BE2C (cell line): ENCODE data around the gene CPE.

Source experiments
- DNase-seq: peaks from one replicate; pipeline ENCODE4 v3.0.0-alpha.2; 2020
- H3K27me3 ChIP-seq: fragments of 250-450 bp; sonication (Bioruptor Pico); 2 replicates; pipeline ENCODE4 v1.5.1; 2020; ENCODE audit warnings: mild to moderate bottlenecking
- H3K36me3 ChIP-seq: fragments of 250-450 bp; sonication (Bioruptor Pico); 2 replicates; pipeline ENCODE4 v1.5.1; 2020; ENCODE audit warnings: mild to moderate bottlenecking
- H3K4me1 ChIP-seq: fragments of 250-450 bp; sonication (Bioruptor Pico); 2 replicates; pipeline ENCODE4 v1.5.1; 2020
- H3K4me3 ChIP-seq: 2 replicates; pipeline ENCODE4 v1.5.1; 2011; ENCODE audit warnings: low read depth, low read length
- H3K9me3 ChIP-seq: fragments of 250-450 bp; sonication (Bioruptor Pico); 2 replicates; pipeline ENCODE4 v1.5.1; 2020
- TF ChIP-seq, protein P1 (sequence below): IDR thresholded peaks from 2 replicates; pipeline ENCODE4 v1.5.1; 2012; ENCODE audit warnings: mild to moderate bottlenecking, low read depth, low read length

CPE gene

DNA sequence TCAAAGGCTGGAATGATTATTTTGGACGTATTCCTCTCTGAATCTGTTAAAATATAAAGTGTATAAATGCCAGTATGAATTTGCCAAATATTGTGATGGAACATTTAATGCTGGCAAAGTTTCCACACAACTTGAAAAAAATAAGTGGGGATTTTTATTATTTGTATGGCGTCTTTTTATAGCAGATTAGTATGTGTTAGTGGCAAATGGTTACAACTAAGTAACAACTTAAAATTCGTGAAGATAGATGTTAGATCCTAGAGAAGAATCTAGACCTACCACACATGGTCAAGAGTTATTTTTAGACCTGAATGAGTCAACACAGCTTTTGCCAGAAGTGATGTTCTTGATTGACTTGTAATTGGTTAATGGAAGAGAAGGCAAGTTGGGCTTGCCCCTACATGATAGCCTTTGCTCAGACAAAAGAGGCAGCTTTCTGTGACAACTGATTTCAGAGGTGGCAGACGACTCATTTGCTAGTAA lies 4.8 kb downstream of the CPE start:
- TF ChIP-seq, protein P1, sequence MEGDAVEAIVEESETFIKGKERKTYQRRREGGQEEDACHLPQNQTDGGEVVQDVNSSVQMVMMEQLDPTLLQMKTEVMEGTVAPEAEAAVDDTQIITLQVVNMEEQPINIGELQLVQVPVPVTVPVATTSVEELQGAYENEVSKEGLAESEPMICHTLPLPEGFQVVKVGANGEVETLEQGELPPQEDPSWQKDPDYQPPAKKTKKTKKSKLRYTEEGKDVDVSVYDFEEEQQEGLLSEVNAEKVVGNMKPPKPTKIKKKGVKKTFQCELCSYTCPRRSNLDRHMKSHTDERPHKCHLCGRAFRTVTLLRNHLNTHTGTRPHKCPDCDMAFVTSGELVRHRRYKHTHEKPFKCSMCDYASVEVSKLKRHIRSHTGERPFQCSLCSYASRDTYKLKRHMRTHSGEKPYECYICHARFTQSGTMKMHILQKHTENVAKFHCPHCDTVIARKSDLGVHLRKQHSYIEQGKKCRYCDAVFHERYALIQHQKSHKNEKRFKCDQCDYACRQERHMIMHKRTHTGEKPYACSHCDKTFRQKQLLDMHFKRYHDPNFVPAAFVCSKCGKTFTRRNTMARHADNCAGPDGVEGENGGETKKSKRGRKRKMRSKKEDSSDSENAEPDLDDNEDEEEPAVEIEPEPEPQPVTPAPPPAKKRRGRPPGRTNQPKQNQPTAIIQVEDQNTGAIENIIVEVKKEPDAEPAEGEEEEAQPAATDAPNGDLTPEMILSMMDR = no peak
- H3K4me3 ChIP-seq = no peak overlapping the region
- DNase-seq = no peak
- no peaks in the 10 kb centered on the region; the same call in 1 of the 2 replicates for H3K4me1 ChIP-seq
- H3K27me3 ChIP-seq = peaks cover 6% of the 10 kb centered on the region
- H3K36me3 ChIP-seq = no peaks in the 10 kb centered on the region
- no peaks in the 10 kb centered on the region for H3K9me3 ChIP-seq

- H3K4me3 ChIP-seq = no peak overlapping the region
- no peaks in the 10 kb centered on the region for H3K9me3 ChIP-seq
- peaks cover under 1% of the 10 kb centered on the region for H3K27me3 ChIP-seq
- TF ChIP-seq, protein P1 = no peak
- no peak for DNase-seq
- no peaks in the 10 kb centered on the region; the same call in 1 of the 2 replicates for H3K4me1 ChIP-seq
- no peaks in the 10 kb centered on the region for H3K36me3 ChIP-seq
Observed at GRCh38 chr4:165384186-165384585, 5.4 kb downstream of the CPE start.

DNA sequence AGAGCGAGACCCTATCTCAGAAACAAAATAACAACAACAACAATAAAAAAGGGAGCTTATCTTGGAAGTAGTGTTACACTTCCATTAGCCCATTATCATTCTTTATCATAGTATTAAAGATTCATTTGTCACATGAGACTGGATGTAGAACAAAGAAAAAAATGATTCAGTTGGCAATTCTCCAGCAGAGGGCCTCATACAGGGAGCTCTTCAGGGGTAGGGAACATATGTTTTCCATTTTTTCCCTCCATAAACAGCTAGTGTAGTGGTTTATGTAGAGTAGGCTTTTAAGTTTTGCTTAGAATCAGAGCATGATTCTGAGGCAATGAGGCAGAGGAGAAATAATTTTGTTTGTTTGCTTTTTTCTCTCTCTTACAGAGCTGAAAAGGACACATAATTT lies 5.8 kb downstream of the CPE start:
- Histone ChIP-seq H3K4me3 (no peak overlapping the region), H3K9me3 (no peaks in the 10 kb centered on the region), H3K4me1 (no peaks in the 10 kb centered on the region; the same call in 1 of the 2 replicates), H3K27me3 (no peaks in the 10 kb centered on the region; the same call in 1 of the 2 replicates), H3K36me3 (no peaks in the 10 kb centered on the region)
- TF ChIP-seq, protein P1 = peak; percentile 41
- DNase-seq = no peak

GRCh38 chr4:165385126-165385525 lies 6.3 kb downstream of the CPE start:
- no peaks in the 10 kb centered on the region; the same call in 1 of the 2 replicates for H3K4me1 ChIP-seq
- no peaks in the 10 kb centered on the region for H3K9me3 ChIP-seq
- no peak for DNase-seq
- no peak overlapping the region for H3K4me3 ChIP-seq
- no peaks in the 10 kb centered on the region for H3K27me3 ChIP-seq
- no peaks in the 10 kb centered on the region for H3K36me3 ChIP-seq
- TF ChIP-seq, protein P1 = no peak

GRCh38 chr4:165386328-165386727 lies 7.5 kb downstream of the CPE start:
- no peaks in the 10 kb centered on the region for H3K36me3 ChIP-seq
- H3K27me3 ChIP-seq = no peaks in the 10 kb centered on the region
- DNase-seq = no peak
- H3K4me1 ChIP-seq = no peaks in the 10 kb centered on the region; the same call in 1 of the 2 replicates
- TF ChIP-seq, protein P1 = no peak
- no peak overlapping the region for H3K4me3 ChIP-seq
- H3K9me3 ChIP-seq = no peaks in the 10 kb centered on the region

DNA sequence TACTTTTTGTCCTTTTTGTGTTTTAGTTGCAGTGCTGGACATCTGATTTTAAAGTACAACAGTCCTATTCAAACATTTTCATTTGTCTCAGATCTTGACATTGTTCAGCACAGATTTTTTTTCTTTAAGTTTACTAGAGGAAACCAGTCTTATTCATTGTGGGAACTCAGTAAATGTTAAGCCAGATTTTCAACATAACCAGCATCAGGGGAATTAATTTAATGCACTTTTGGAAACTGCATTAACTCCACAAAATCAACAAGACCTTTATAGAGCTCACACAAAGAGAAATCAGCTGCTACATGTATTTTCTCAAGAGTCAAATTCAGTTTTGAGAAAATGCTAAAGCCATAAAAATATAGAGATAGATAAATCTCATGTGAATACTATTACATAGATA lies 9.9 kb downstream of the CPE start:
- no peaks in the 10 kb centered on the region for H3K9me3 ChIP-seq
- TF ChIP-seq, protein P1 = no peak
- no peaks in the 10 kb centered on the region for H3K36me3 ChIP-seq
- no peaks in the 10 kb centered on the region; the same call in 1 of the 2 replicates for H3K4me1 ChIP-seq
- no peak for DNase-seq
- H3K4me3 ChIP-seq = no peak overlapping the region
- peaks cover 2% of the 10 kb centered on the region; the same call in 1 of the 2 replicates for H3K27me3 ChIP-seq
